ENCODE measurements around the gene VPS29.

Gene VPS29

DNA sequence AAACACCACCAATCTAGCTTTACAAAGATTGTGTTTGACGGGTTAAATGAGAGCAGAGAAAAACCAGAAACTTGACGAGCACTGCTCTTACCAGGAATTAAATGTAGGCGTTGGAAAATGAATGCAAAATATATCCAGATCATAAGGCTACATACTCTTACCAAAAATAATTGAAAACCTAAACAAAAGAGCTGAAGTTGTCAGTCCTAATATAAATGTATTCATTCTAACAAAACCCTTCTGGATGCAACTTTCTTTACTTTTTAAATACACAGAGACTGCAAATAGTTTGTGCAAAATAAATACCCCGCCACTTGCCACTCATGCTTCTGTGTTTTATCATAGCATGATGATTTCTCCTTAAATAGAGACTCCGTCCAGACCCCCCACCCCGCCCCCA lies 32.9 kb upstream of the VPS29 start:
- Histone ChIP-seq H3K36me3 (ENCODE audit: insufficient read depth, low read length) (peaks cover 85% of the 10 kb centered on the region), H3K9ac (ENCODE audit: low read depth, low read length) (no peak overlapping the region), H3K4me1 (ENCODE audit: insufficient read depth, low read length) (no peaks in the 10 kb centered on the region), H4K20me1 (ENCODE audit: insufficient read depth, low read length) (no peaks in the 10 kb centered on the region), H2AFZ (ENCODE audit: low read depth, low read length) (no peak overlapping the region), H3K27me3 (ENCODE audit: insufficient read depth, low read length, poor library complexity) (no peaks in the 10 kb centered on the region), H3K4me3 (ENCODE audit: low read depth in 1 of 2, low read length in 2 of 2) (no peak overlapping the region), H3K4me2 (ENCODE audit: insufficient read depth, low read length) (no peak overlapping the region), H3K79me2 (ENCODE audit: insufficient read depth, low read length) (peaks cover 7% of the 10 kb centered on the region; the same call in 1 of the 2 replicates), H3K9me3 (ENCODE audit: insufficient read depth, low read length, severe bottlenecking) (no peaks in the 10 kb centered on the region), H3K27ac (ENCODE audit: low read length) (no peak overlapping the region)
- no peak for ATAC-seq (ENCODE audit: insufficient read depth, low read depth)
- TF ChIP-seq, protein P1, sequence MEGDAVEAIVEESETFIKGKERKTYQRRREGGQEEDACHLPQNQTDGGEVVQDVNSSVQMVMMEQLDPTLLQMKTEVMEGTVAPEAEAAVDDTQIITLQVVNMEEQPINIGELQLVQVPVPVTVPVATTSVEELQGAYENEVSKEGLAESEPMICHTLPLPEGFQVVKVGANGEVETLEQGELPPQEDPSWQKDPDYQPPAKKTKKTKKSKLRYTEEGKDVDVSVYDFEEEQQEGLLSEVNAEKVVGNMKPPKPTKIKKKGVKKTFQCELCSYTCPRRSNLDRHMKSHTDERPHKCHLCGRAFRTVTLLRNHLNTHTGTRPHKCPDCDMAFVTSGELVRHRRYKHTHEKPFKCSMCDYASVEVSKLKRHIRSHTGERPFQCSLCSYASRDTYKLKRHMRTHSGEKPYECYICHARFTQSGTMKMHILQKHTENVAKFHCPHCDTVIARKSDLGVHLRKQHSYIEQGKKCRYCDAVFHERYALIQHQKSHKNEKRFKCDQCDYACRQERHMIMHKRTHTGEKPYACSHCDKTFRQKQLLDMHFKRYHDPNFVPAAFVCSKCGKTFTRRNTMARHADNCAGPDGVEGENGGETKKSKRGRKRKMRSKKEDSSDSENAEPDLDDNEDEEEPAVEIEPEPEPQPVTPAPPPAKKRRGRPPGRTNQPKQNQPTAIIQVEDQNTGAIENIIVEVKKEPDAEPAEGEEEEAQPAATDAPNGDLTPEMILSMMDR (IDR thresholded peaks at IDR 0.05; ENCODE audit: borderline replicate concordance, extremely low read depth, low read length, poor library complexity, severe bottlenecking), result no peak
- no peak for TF ChIP-seq EZH2 (IDR thresholded peaks at IDR 0.05; ENCODE audit: borderline replicate concordance, low read depth, low read length, severe bottlenecking)
- DNase-seq, result no peak

DNA sequence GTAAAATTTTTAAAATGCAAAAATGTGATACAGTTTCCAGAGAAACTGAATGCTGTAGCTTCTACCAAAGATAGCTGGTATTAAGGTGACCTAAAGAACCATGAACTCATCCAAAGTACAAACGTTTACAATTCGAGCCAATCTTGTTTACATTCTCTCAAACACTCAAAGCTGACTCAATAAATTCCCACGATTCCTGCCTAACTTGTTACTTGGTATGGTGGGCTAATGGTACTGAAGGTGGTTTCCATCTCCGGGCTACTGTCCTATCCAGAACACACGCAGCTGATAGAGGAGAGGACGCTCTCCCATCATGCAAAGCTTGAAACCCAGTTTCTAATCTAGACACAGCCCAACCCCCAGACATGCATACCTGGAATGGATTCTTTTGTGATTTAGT lies 31.7 kb upstream of the VPS29 start:
- no peak for ATAC-seq (ENCODE audit: insufficient read depth, low read depth)
- H3K9ac ChIP-seq (ENCODE audit: low read depth, low read length), result no peak overlapping the region
- H3K4me3 ChIP-seq (ENCODE audit: low read depth in 1 of 2, low read length in 2 of 2), result no peak overlapping the region
- H3K36me3 ChIP-seq (ENCODE audit: insufficient read depth, low read length), result peaks cover 73% of the 10 kb centered on the region
- no peaks in the 10 kb centered on the region for H3K4me1 ChIP-seq (ENCODE audit: insufficient read depth, low read length)
- no peaks in the 10 kb centered on the region for H4K20me1 ChIP-seq (ENCODE audit: insufficient read depth, low read length)
- no peak for TF ChIP-seq EZH2 (IDR thresholded peaks at IDR 0.05; ENCODE audit: borderline replicate concordance, low read depth, low read length, severe bottlenecking)
- TF ChIP-seq, protein P1 (IDR thresholded peaks at IDR 0.05; ENCODE audit: borderline replicate concordance, extremely low read depth, low read length, poor library complexity, severe bottlenecking), result no peak
- H2AFZ ChIP-seq (ENCODE audit: low read depth, low read length), result no peak overlapping the region
- H3K9me3 ChIP-seq (ENCODE audit: insufficient read depth, low read length, severe bottlenecking), result no peaks in the 10 kb centered on the region
- no peak for DNase-seq
- no peaks in the 10 kb centered on the region for H3K27me3 ChIP-seq (ENCODE audit: insufficient read depth, low read length, poor library complexity)
- H3K79me2 ChIP-seq (ENCODE audit: insufficient read depth, low read length), result no peaks in the 10 kb centered on the region
- H3K4me2 ChIP-seq (ENCODE audit: insufficient read depth, low read length), result no peak overlapping the region
- H3K27ac ChIP-seq (ENCODE audit: low read length), result no peak overlapping the region

DNA sequence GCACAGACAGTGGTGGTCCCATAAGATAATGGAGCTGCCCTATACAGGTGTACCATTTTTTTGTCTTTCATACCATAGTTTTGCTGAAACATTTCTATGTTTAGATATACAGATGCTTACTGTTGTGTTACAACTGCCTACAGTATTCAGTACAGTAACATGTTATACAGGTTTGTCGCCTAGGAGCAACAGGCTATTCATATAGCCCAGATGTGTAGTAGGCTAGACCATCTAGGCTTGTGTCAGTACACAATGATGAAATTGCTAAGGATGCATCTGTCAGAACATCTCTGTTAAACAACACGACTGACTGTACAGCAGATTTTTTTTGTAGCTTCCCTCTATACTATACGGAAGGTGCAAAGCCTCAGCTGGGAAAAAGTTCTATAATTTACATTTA lies 30.7 kb upstream of the VPS29 start:
- H3K9me3 ChIP-seq (ENCODE audit: insufficient read depth, low read length, severe bottlenecking), result no peaks in the 10 kb centered on the region
- H3K36me3 ChIP-seq (ENCODE audit: insufficient read depth, low read length), result peaks cover 64% of the 10 kb centered on the region
- H3K27ac ChIP-seq (ENCODE audit: low read length), result no peak overlapping the region
- no peak overlapping the region for H2AFZ ChIP-seq (ENCODE audit: low read depth, low read length)
- H4K20me1 ChIP-seq (ENCODE audit: insufficient read depth, low read length), result no peaks in the 10 kb centered on the region
- DNase-seq, result no peak
- no peak for ATAC-seq (ENCODE audit: insufficient read depth, low read depth)
- H3K9ac ChIP-seq (ENCODE audit: low read depth, low read length), result no peak overlapping the region
- H3K27me3 ChIP-seq (ENCODE audit: insufficient read depth, low read length, poor library complexity), result no peaks in the 10 kb centered on the region
- no peaks in the 10 kb centered on the region for H3K79me2 ChIP-seq (ENCODE audit: insufficient read depth, low read length)
- no peak overlapping the region for H3K4me2 ChIP-seq (ENCODE audit: insufficient read depth, low read length)
- no peak for TF ChIP-seq EZH2 (IDR thresholded peaks at IDR 0.05; ENCODE audit: borderline replicate concordance, low read depth, low read length, severe bottlenecking)
- TF ChIP-seq, protein P1 (IDR thresholded peaks at IDR 0.05; ENCODE audit: borderline replicate concordance, extremely low read depth, low read length, poor library complexity, severe bottlenecking), result no peak
- H3K4me3 ChIP-seq (ENCODE audit: low read depth in 1 of 2, low read length in 2 of 2), result no peak overlapping the region
- H3K4me1 ChIP-seq (ENCODE audit: insufficient read depth, low read length), result no peaks in the 10 kb centered on the region

Measured in DND-41 (cell line).